ENCODE results near the gene CDK5RAP3.

The CDK5RAP3 gene

GRCh38 chr17:47941246-47942095 lies 29.4 kb upstream of the CDK5RAP3 start, which contains the start of gene PNPO:
Gene PNPO (plus strand): TSS chr17:47941571. CDS start chr17:47941676, 105 bp downstream.
- Histone ChIP-seq H3K27ac (ENCODE audit: low read depth, low read length) (no peak within 1 kb of the TSS), H3K56ac (ENCODE audit: low read length) (peak within 1 kb of the TSS; percentile 83), H3K4me1 (ENCODE audit: control insufficient read depth, low read depth, low read length) (no peaks in the 10 kb centered on the region), H2AK5ac (ENCODE audit: low read length) (no peak within 1 kb of the TSS), H3K23ac (ENCODE audit: low read length) (no peak within 1 kb of the TSS), H3K79me2 (ENCODE audit: control insufficient read depth, insufficient read depth, low read length) (no peaks in the 10 kb centered on the region), H2BK5ac (ENCODE audit: low read length) (no peak within 1 kb of the TSS), H3K18ac (ENCODE audit: low read length) (no peak within 1 kb of the TSS), H2BK15ac (replicated peaks; ENCODE audit: low read depth) (no peak within 1 kb of the TSS), H4K5ac (ENCODE audit: low read length) (peak within 1 kb of the TSS; percentile 81), H3K27me3 (ENCODE audit: insufficient read depth, low read length, poor library complexity) (no peaks in the 10 kb centered on the region), H3K79me1 (ENCODE audit: low read length) (no peaks in the 10 kb centered on the region), H3K9ac (ENCODE audit: low read length) (peak within 1 kb of the TSS; percentile 55), H2BK120ac (ENCODE audit: low read depth, low read length) (no peak within 1 kb of the TSS), H3K4me3 (ENCODE audit: low read length) (peak within 1 kb of the TSS; percentile 40), H4K8ac (ENCODE audit: low read depth, low read length) (no peak within 1 kb of the TSS), H3K4me2 (ENCODE audit: low read length) (peak within 1 kb of the TSS; percentile 4), H3K36me3 (ENCODE audit: control insufficient read depth, insufficient read depth, low read length) (no peaks in the 10 kb centered on the region), H3K4ac (ENCODE audit: low read depth, low read length) (no peak within 1 kb of the TSS)
- WGBS (ENCODE audit: extremely low coverage, insufficient coverage, low lambda C conversion rate): no CpG with 5 or more reads among the region's 50 CpGs
- DNase-seq: peak; percentile 97

GRCh38 chr17:47942096-47942510 lies 28.8 kb upstream of the CDK5RAP3 start:
- no peak overlapping the region for H2AK5ac ChIP-seq (ENCODE audit: low read length)
- H3K4me2 ChIP-seq (ENCODE audit: low read length): peak overlapping the region; percentile 4
- no peak overlapping the region for H3K4ac ChIP-seq (ENCODE audit: low read depth, low read length)
- no peaks in the 10 kb centered on the region for H3K79me2 ChIP-seq (ENCODE audit: control insufficient read depth, insufficient read depth, low read length)
- H4K5ac ChIP-seq (ENCODE audit: low read length): no peak overlapping the region
- no peak overlapping the region for H3K23ac ChIP-seq (ENCODE audit: low read length)
- no peak overlapping the region for H3K18ac ChIP-seq (ENCODE audit: low read length)
- H3K27ac ChIP-seq (ENCODE audit: low read depth, low read length): no peak overlapping the region
- H4K8ac ChIP-seq (ENCODE audit: low read depth, low read length): no peak overlapping the region
- no CpG with 5 or more reads among the region's 5 CpGs for WGBS (ENCODE audit: extremely low coverage, insufficient coverage, low lambda C conversion rate)
- H2BK15ac ChIP-seq (replicated peaks; ENCODE audit: low read depth): no peak overlapping the region
- H3K79me1 ChIP-seq (ENCODE audit: low read length): no peaks in the 10 kb centered on the region
- DNase-seq: no peak
- peak overlapping the region; percentile 37 for H3K56ac ChIP-seq (ENCODE audit: low read length)
- no peak overlapping the region for H3K4me3 ChIP-seq (ENCODE audit: low read length)
- H3K4me1 ChIP-seq (ENCODE audit: control insufficient read depth, low read depth, low read length): no peaks in the 10 kb centered on the region
- H2BK5ac ChIP-seq (ENCODE audit: low read length): no peak overlapping the region
- H2BK120ac ChIP-seq (ENCODE audit: low read depth, low read length): no peak overlapping the region
- H3K9ac ChIP-seq (ENCODE audit: low read length): no peak overlapping the region
- H3K27me3 ChIP-seq (ENCODE audit: insufficient read depth, low read length, poor library complexity): no peaks in the 10 kb centered on the region
- H3K36me3 ChIP-seq (ENCODE audit: control insufficient read depth, insufficient read depth, low read length): no peaks in the 10 kb centered on the region

- no peak overlapping the region for H3K4me2 ChIP-seq (ENCODE audit: low read length)
- no peak overlapping the region for H2BK15ac ChIP-seq (replicated peaks; ENCODE audit: low read depth)
- H4K5ac ChIP-seq (ENCODE audit: low read length): no peak overlapping the region
- no peak overlapping the region for H3K9ac ChIP-seq (ENCODE audit: low read length)
- H2AK5ac ChIP-seq (ENCODE audit: low read length): no peak overlapping the region
- no peak overlapping the region for H3K27ac ChIP-seq (ENCODE audit: low read depth, low read length)
- H3K18ac ChIP-seq (ENCODE audit: low read length): no peak overlapping the region
- H3K79me1 ChIP-seq (ENCODE audit: low read length): no peaks in the 10 kb centered on the region
- no CpG with 5 or more reads among the region's 6 CpGs for WGBS (ENCODE audit: extremely low coverage, insufficient coverage, low lambda C conversion rate)
- no peaks in the 10 kb centered on the region for H3K27me3 ChIP-seq (ENCODE audit: insufficient read depth, low read length, poor library complexity)
- H3K4ac ChIP-seq (ENCODE audit: low read depth, low read length): no peak overlapping the region
- H3K23ac ChIP-seq (ENCODE audit: low read length): no peak overlapping the region
- no peaks in the 10 kb centered on the region for H3K4me1 ChIP-seq (ENCODE audit: control insufficient read depth, low read depth, low read length)
- no peaks in the 10 kb centered on the region for H3K79me2 ChIP-seq (ENCODE audit: control insufficient read depth, insufficient read depth, low read length)
- H2BK120ac ChIP-seq (ENCODE audit: low read depth, low read length): no peak overlapping the region
- no peak overlapping the region for H4K8ac ChIP-seq (ENCODE audit: low read depth, low read length)
- H2BK5ac ChIP-seq (ENCODE audit: low read length): no peak overlapping the region
- no peak overlapping the region for H3K4me3 ChIP-seq (ENCODE audit: low read length)
- DNase-seq: no peak
- H3K36me3 ChIP-seq (ENCODE audit: control insufficient read depth, insufficient read depth, low read length): no peaks in the 10 kb centered on the region
- no peak overlapping the region for H3K56ac ChIP-seq (ENCODE audit: low read length)
Observed at GRCh38 chr17:47942568-47942967, 28.3 kb upstream of the CDK5RAP3 start.

- Histone ChIP-seq H3K4me2 (ENCODE audit: low read length) (no peak overlapping the region), H3K4me3 (ENCODE audit: low read length) (no peak overlapping the region), H3K4me1 (ENCODE audit: control insufficient read depth, low read depth, low read length) (peaks cover 2% of the 10 kb centered on the region), H3K18ac (ENCODE audit: low read length) (no peak overlapping the region), H3K36me3 (ENCODE audit: control insufficient read depth, insufficient read depth, low read length) (no peaks in the 10 kb centered on the region), H2BK120ac (ENCODE audit: low read depth, low read length) (no peak overlapping the region), H3K27ac (ENCODE audit: low read depth, low read length) (no peak overlapping the region), H3K79me2 (ENCODE audit: control insufficient read depth, insufficient read depth, low read length) (no peaks in the 10 kb centered on the region), H3K9ac (ENCODE audit: low read length) (no peak overlapping the region), H3K23ac (ENCODE audit: low read length) (no peak overlapping the region), H2BK15ac (replicated peaks; ENCODE audit: low read depth) (no peak overlapping the region), H3K56ac (ENCODE audit: low read length) (no peak overlapping the region), H3K4ac (ENCODE audit: low read depth, low read length) (no peak overlapping the region), H2BK5ac (ENCODE audit: low read length) (no peak overlapping the region), H2AK5ac (ENCODE audit: low read length) (no peak overlapping the region), H3K27me3 (ENCODE audit: insufficient read depth, low read length, poor library complexity) (no peaks in the 10 kb centered on the region), H3K79me1 (ENCODE audit: low read length) (no peaks in the 10 kb centered on the region), H4K5ac (ENCODE audit: low read length) (no peak overlapping the region), H4K8ac (ENCODE audit: low read depth, low read length) (no peak overlapping the region)
- DNase-seq: no peak
- no CpG with 5 or more reads among the region's 8 CpGs for WGBS (ENCODE audit: extremely low coverage, insufficient coverage, low lambda C conversion rate)
Observed at GRCh38 chr17:47945080-47945479, 25.8 kb upstream of the CDK5RAP3 start.

GRCh38 chr17:47945529-47946508 lies 25.1 kb upstream of the CDK5RAP3 start:
- H3K4me2 ChIP-seq (ENCODE audit: low read length): no peak overlapping the region
- WGBS (ENCODE audit: extremely low coverage, insufficient coverage, low lambda C conversion rate): no CpG with 5 or more reads among the region's 10 CpGs
- no peak overlapping the region for H2BK5ac ChIP-seq (ENCODE audit: low read length)
- H3K36me3 ChIP-seq (ENCODE audit: control insufficient read depth, insufficient read depth, low read length): no peaks in the 10 kb centered on the region
- no peak overlapping the region for H3K27ac ChIP-seq (ENCODE audit: low read depth, low read length)
- no peak overlapping the region for H3K9ac ChIP-seq (ENCODE audit: low read length)
- H2BK15ac ChIP-seq (replicated peaks; ENCODE audit: low read depth): no peak overlapping the region
- H3K79me2 ChIP-seq (ENCODE audit: control insufficient read depth, insufficient read depth, low read length): no peaks in the 10 kb centered on the region
- H4K8ac ChIP-seq (ENCODE audit: low read depth, low read length): no peak overlapping the region
- H3K4me1 ChIP-seq (ENCODE audit: control insufficient read depth, low read depth, low read length): peaks cover 2% of the 10 kb centered on the region
- H2BK120ac ChIP-seq (ENCODE audit: low read depth, low read length): no peak overlapping the region
- no peak for DNase-seq
- H3K18ac ChIP-seq (ENCODE audit: low read length): no peak overlapping the region
- no peaks in the 10 kb centered on the region for H3K79me1 ChIP-seq (ENCODE audit: low read length)
- no peak overlapping the region for H3K4me3 ChIP-seq (ENCODE audit: low read length)
- H4K5ac ChIP-seq (ENCODE audit: low read length): no peak overlapping the region
- H3K23ac ChIP-seq (ENCODE audit: low read length): no peak overlapping the region
- no peak overlapping the region for H3K4ac ChIP-seq (ENCODE audit: low read depth, low read length)
- no peak overlapping the region for H2AK5ac ChIP-seq (ENCODE audit: low read length)
- H3K56ac ChIP-seq (ENCODE audit: low read length): no peak overlapping the region
- H3K27me3 ChIP-seq (ENCODE audit: insufficient read depth, low read length, poor library complexity): no peaks in the 10 kb centered on the region

All from mesendoderm (in vitro differentiated cells).